Brain microvascular endothelial cell (primary cell): ENCODE data around the gene IGFBP6.
"Not testable (repeated sequence)": the region's sequence is repeated elsewhere in the genome, so short reads cannot be mapped to it uniquely, and the experiment has no call there.

Source experiments
- DNase-seq: peaks from one replicate; pipeline ENCODE4 v3.0.0-alpha.2; 2020
- H3K27ac ChIP-seq: fragments of 250-450 bp; sonication (Bioruptor Pico); 2 replicates; pipeline ENCODE4 v1.5.1; 2020; ENCODE audit warnings: mild to moderate bottlenecking, moderate library complexity
- H3K27me3 ChIP-seq: fragments of 250-450 bp; sonication (Bioruptor Pico); replicated peaks from 2 replicates; pipeline ENCODE4 v1.5.1; 2020; ENCODE audit warnings: mild to moderate bottlenecking
- H3K36me3 ChIP-seq: fragments of 250-450 bp; sonication (Bioruptor Pico); replicated peaks from 2 replicates; pipeline ENCODE4 v1.5.1; 2020; ENCODE audit warnings: mild to moderate bottlenecking
- H3K4me3 ChIP-seq: 2 replicates; pipeline ENCODE4 v1.5.1; 2011; ENCODE audit warnings: low read depth, mild to moderate bottlenecking, control low read depth, low read length, moderate library complexity
- in situ Hi-C: cut with HindIII; loops from 2 replicates; pipeline ENCODE4 v1.10.0; 2017; ENCODE audit warnings: low sequenced_read_pairs, low pct_ligation_motif_present
- TF ChIP-seq, protein P1 (sequence below): IDR thresholded peaks from 2 replicates; pipeline ENCODE4 v1.5.1; 2011; ENCODE audit warnings: low read depth, mild to moderate bottlenecking, moderate library complexity, low read length, control low read depth, inconsistent platforms; ENCODE audit errors: missing control alignments

The IGFBP6 gene

GRCh38 chr12:53102883-53103807 is 5.7 kb downstream of the IGFBP6 start, which contains the start of gene SOAT2:
SOAT2 (plus strand) TSS chr12:53103486; CDS start chr12:53103578, 92 bp downstream.
- no peak within 1 kb of the TSS for H3K27ac ChIP-seq
- peaks cover 10% of the 10 kb centered on the region for H3K36me3 ChIP-seq
- TF ChIP-seq, protein P1, sequence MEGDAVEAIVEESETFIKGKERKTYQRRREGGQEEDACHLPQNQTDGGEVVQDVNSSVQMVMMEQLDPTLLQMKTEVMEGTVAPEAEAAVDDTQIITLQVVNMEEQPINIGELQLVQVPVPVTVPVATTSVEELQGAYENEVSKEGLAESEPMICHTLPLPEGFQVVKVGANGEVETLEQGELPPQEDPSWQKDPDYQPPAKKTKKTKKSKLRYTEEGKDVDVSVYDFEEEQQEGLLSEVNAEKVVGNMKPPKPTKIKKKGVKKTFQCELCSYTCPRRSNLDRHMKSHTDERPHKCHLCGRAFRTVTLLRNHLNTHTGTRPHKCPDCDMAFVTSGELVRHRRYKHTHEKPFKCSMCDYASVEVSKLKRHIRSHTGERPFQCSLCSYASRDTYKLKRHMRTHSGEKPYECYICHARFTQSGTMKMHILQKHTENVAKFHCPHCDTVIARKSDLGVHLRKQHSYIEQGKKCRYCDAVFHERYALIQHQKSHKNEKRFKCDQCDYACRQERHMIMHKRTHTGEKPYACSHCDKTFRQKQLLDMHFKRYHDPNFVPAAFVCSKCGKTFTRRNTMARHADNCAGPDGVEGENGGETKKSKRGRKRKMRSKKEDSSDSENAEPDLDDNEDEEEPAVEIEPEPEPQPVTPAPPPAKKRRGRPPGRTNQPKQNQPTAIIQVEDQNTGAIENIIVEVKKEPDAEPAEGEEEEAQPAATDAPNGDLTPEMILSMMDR, result no peak
- no peak for DNase-seq
- in situ Hi-C loops, result no loop called here
- H3K27me3 ChIP-seq, result no peaks in the 10 kb centered on the region
- no peak within 1 kb of the TSS for H3K4me3 ChIP-seq

GRCh38 chr12:53103860-53104305 is 6.4 kb downstream of the IGFBP6 start:
- no peaks in the 10 kb centered on the region for H3K27me3 ChIP-seq
- no peak overlapping the region for H3K4me3 ChIP-seq
- H3K36me3 ChIP-seq, result peaks cover 10% of the 10 kb centered on the region
- TF ChIP-seq, protein P1, result no peak
- DNase-seq, result no peak
- in situ Hi-C loops, result no loop called here
- no peak overlapping the region for H3K27ac ChIP-seq

DNA sequence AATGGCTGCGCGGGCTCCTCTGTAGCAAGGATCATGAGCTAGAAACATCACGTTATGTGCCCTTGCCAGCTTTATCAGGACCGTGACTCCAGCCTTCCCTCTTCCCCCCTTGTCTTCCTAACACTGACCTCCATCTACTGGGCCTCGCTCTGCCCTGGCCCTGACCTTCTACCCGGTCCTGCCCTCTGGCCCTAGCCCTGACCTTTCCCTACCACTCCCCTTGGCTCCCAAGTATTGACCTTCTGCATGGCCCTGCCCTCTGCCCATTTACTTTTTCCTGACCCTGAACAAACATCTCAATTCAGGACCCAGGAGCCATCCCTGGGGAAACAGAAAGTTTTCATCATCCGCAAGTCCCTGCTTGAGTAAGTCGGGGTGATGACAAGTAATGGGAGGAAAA is 7.8 kb downstream of the IGFBP6 start:
- Histone ChIP-seq H3K27me3 (no peaks in the 10 kb centered on the region), H3K4me3 (no peak overlapping the region), H3K36me3 (peaks cover 10% of the 10 kb centered on the region)

GRCh38 chr12:53105712-53106439 is 8.4 kb downstream of the IGFBP6 start:
- no peak overlapping the region for H3K27ac ChIP-seq
- in situ Hi-C loops, result no loop called here
- H3K27me3 ChIP-seq, result no peaks in the 10 kb centered on the region
- DNase-seq, result no peak
- TF ChIP-seq, protein P1, result no peak
- H3K36me3 ChIP-seq, result peaks cover 10% of the 10 kb centered on the region
- no peak overlapping the region for H3K4me3 ChIP-seq

More for the DNA sequence above, 7.8 kb downstream of the IGFBP6 start:
- no peak for DNase-seq
- in situ Hi-C loops, result no loop called here
- H3K27ac ChIP-seq, result no peak overlapping the region
- TF ChIP-seq, protein P1, result no peak

DNA sequence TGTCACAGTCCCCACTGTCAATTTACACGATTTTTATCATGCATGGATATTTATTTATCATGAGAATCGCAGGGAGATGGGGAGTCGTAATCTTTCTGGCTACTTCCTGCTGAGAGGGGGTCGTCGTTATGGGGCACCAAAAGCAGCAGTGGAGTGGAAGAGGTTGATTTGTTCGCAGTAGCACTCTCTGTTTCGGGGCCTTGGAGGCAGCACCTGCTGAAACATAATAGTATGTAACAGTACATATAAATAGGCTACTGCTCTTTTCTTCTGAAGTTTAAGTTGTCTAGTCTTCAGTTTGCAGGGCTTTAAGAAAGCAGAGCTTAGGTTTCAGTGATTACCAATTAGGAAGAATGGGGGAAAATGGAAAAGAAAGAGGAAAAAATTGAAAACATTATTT is 9.7 kb downstream of the IGFBP6 start:
- Histone ChIP-seq H3K36me3 (peaks cover 3% of the 10 kb centered on the region), H3K27ac (no peak overlapping the region), H3K4me3 (no peak overlapping the region), H3K27me3 (no peaks in the 10 kb centered on the region)
- TF ChIP-seq, protein P1, result no peak
- no peak for DNase-seq
- in situ Hi-C loops, result no loop called here

DNA sequence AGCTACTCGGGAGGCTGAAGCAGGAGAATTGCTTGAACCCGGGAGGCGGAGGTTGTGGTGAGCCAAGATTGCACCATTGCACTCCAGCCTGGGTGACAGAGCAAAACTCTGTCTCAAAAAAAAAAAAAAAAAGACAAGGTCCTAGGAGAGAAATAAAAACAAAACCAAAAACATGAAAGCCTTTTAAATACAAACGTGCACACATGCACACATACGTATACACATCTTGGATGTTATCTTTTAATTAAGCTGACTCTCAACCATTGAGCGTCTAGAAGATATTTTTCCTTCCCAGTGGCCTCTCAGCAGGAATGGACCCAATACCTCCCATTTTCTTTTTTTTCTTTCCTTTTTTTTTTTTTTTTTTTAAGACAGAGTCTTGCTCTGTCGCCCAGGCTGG is 15.0 kb downstream of the IGFBP6 start:
- H3K4me3 ChIP-seq, H3K27ac ChIP-seq, H3K27me3 ChIP-seq, DNase-seq, H3K36me3 ChIP-seq, in situ Hi-C loops: not testable (repeated sequence)
